Dermis blood vessel endothelial cell (primary cell): ENCODE measurements around the gene MLH3. TPM values are rescaled to one million over a fixed set of nuclear protein-coding genes. Genes with fewer than 3 reads are reported as not detected.

Experiments used
- total RNA-seq: library from RNA; depleted of rRNA; stranded (reverse); fragments of >200 nt; gene quantifications from 2 replicates; pipeline ENCODE4 v1.2.3, GENCODE V29; 2014

MLH3 gene
- total RNA-seq, 1 donor from 2014 or later = 18.7 TPM

Other genes with a start within 250 kb of the MLH3 start
- gene PROX2, start 175.3 kb downstream of the MLH3 start, total RNA-seq = not detected in 2 replicates
- gene DLST, start 169.6 kb downstream of the MLH3 start, total RNA-seq = 58.0 and 91.4 TPM in 2 replicates
- 10.4 and 12.4 TPM in 2 replicates for gene RPS6KL1, start 128.2 kb downstream of the MLH3 start, total RNA-seq
- gene PGF, start 95.9 kb downstream of the MLH3 start, total RNA-seq = 126 and 252 TPM in 2 replicates
- gene EIF2B2, start 48.5 kb downstream of the MLH3 start, total RNA-seq = 85.6 and 134 TPM in 2 replicates
- 6.6 and 9.4 TPM in 2 replicates for gene ACYP1, start 12.6 kb upstream of the MLH3 start, total RNA-seq
- 0.34 and 0.84 TPM in 2 replicates for gene ZC2HC1C, start 18.2 kb upstream of the MLH3 start, total RNA-seq
- 49.9 and 62.4 TPM in 2 replicates for gene NEK9, start 75.6 kb upstream of the MLH3 start, total RNA-seq
- gene TMED10, start 125.1 kb upstream of the MLH3 start, total RNA-seq = 271 and 313 TPM in 2 replicates
- 8.2 and 127 TPM in 2 replicates for gene FOS, start 227.4 kb upstream of the MLH3 start, total RNA-seq